Measurements from ENCODE around the gene TCEANC.

TCEANC gene

GRCh38 chrX:13693341-13693961, 40.5 kb downstream of the TCEANC start:
- no peak for DNase-seq

GRCh38 chrX:13694359-13694758, 41.4 kb downstream of the TCEANC start:
- DNase-seq, result no peak

GRCh38 chrX:13694983-13695382, 42.0 kb downstream of the TCEANC start:
- DNase-seq, result no peak

GRCh38 chrX:13695601-13696115, 42.7 kb downstream of the TCEANC start:
- no peak for DNase-seq

GRCh38 chrX:13697455-13697854, 44.5 kb downstream of the TCEANC start:
- no peak for DNase-seq

- no peak for DNase-seq
These were observed 45.0 kb downstream of the TCEANC start for GRCh38 chrX:13697976-13698375.

GRCh38 chrX:13698432-13698831, 45.5 kb downstream of the TCEANC start:
- no peak for DNase-seq

GRCh38 chrX:13699183-13699826, 46.4 kb downstream of the TCEANC start:
- no peak for DNase-seq

GRCh38 chrX:13700380-13700779, 47.4 kb downstream of the TCEANC start:
- DNase-seq, result no peak

GRCh38 chrX:13702111-13702789, 49.3 kb downstream of the TCEANC start:
- no peak for DNase-seq

- DNase-seq, result no peak
These were observed 50.2 kb downstream of the TCEANC start for GRCh38 chrX:13703135-13703534.

- DNase-seq, result no peak
These were observed 50.6 kb downstream of the TCEANC start for GRCh38 chrX:13703589-13703988.

- DNase-seq, result no peak
These were observed 58.2 kb downstream of the TCEANC start for GRCh38 chrX:13711141-13711540.
